HG02588 (cell line): Measurements from ENCODE around the gene SLC52A1.

Source experiments
- ATAC-seq: cut with Tn5 transposase; IDR thresholded peaks from one replicate; pipeline ENCODE4 v1.9.1; 2021; ENCODE audit warnings: mild to moderate bottlenecking, moderate library complexity; ENCODE audit not compliant: unreplicated experiment

The SLC52A1 gene

DNA sequence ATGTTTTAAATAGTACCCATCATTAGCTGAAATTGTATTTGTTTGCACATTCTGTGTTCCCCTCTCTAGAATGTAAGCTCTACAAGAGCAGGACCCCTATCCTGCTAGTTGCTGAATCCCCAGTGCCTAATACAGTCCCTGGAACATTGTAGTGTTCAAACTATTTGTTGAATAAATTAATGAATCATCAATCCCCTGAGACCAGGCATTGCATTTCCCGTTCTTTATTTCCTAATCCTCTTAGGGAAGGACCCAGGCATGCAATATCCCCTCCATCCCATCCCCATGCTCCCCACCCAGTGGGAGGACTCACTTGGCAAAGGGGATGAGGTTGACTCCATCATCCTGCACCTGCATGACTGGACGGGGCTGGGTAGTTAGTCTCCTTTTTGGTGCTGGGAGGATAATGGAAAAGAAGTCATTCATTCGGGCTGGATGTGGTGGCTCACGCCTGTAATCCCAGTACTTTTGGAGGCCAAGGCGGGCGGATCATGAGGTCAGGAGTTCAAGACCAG lies 41.1 kb downstream of the SLC52A1 start:
- ATAC-seq: no peak

DNA sequence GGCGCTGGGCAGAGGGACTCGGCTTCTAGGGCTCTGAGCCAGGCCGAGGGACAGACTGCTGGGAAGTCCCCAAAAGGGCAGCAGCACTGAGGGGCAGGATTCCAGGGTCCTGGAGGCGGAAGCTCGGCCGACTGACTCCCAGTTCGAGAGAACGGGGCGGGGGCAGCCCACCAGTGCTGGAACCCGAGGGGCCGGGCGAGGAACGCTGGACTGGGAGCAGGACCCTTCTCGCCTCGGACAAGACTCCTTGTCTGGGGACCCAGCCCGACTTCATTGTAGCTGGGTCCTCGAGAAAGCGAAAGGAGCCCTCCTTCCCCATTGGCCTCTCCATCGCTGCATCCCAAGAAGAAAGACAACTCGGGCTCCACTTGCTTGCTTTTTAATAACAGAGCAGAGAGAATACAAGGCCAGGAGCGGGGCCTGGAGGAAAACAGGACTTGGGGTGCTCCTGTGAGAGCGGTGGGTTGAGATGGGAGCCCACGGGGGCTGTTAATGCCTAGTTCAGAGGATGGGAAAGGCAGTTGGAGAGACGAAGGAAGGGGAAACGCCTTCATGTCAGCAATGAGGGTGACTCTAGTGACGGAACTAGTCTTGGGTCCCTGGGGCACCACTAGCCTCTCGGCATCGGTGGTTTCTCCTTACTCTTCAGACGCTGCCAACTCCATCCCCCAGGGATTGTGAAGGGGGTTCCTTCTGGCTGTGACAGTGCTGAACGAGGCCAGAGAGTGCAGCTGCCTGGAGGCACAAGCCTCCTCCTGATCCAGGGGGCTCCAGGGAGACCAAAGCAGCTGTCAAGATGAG lies 47.3 kb downstream of the SLC52A1 start:
- peak; percentile 5 for ATAC-seq

DNA sequence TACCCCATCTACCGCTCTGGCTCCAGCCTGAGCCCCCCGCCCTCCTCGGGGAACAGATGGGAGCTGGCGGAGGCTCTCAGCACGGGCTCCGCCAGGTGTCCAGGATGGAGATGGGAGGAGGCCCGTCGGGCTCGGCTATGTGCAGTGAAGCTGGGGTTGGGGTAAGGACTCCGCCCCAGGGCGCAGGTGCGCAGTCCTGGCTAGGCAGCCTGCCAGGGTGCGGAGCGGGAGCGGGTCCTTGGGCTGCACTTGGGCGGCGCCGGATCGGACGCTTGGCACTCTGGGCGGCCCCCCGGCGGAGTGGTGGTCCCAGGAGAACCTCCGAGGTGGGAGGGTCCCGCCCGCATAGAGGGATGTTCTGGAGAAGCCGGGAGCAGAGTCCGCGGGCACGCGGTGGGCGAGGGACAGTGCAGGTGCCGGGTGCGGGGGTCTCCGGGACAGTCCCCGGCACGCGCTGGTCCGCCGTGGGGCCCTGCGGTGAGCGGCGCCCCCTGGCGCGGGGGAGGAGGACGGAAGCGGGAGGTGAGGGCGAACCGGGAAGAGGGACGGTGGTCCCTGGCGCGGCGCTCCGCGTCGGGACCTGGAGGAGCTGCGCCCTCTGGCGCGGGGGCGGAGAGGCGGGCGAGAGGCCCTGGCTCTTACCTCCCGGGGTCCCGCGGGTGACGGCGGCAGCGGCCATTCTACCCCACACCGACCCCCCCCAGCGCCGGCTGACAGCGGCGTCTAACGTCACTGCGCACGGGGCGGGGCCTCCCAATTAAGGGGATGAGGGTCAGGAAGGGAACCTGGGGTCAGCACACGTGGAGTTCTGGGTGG lies 48.1 kb downstream of the SLC52A1 start, which contains the start of gene CAMTA2:
CAMTA2 (minus strand) TSS at position 725 of the 816 bp plus-strand sequence. CDS start 1,453 bp downstream, outside the sequence.
- ATAC-seq: peak; percentile 58

DNA sequence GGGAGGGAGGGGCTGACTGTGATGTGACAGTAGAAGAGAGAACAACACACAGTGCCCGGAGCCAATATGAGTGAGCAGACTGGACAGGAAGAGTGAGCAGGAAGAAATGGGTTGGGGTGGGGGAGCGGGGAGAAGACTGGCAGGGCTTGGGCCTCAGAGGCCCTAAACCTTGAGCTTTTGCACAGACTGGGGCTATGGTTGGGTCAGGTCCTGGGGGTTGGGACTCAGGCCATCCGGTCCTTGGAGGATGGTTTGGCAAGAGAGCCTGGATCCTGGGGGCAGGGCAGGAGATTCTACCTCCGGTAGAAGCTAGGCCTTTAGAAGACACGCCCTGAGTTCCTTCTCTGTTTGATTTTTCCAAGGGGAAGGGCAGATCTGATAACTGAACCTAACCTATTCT lies 48.8 kb downstream of the SLC52A1 start:
- no peak for ATAC-seq
